Gastroesophageal sphincter (tissue), 2 donors: ENCODE results near the gene GATA3.

Experiments
- POLR2A ChIP-seq, 2 donors: fragments of 450-650 bp; IDR thresholded peaks; one replicate each; pipeline ENCODE4 v1.6.1; 2017; ENCODE audit warnings: antibody characterized with exemption in 2 of 2, mild to moderate bottlenecking in 2 of 2, moderate library complexity in 1 of 2
- POLR2AphosphoS5 ChIP-seq: sonication (generic); formaldehyde crosslinking; IDR thresholded peaks from one replicate; pipeline ENCODE4 v1.6.1; 2017; ENCODE audit warnings: antibody characterized with exemption

- TF ChIP-seq POLR2AphosphoS5: no peak
- TF ChIP-seq POLR2A (IDR thresholded peaks at IDR 0.05): no peak
These were observed 10.8 kb upstream of the GATA3 start for GRCh38 chr10:8043569-8044306.
